Sigmoid colon (tissue), 4 donors: ENCODE data around the gene SLC25A27.

Source experiments
- EP300 ChIP-seq, 4 donors: sonication (generic); formaldehyde crosslinking; IDR thresholded peaks; one replicate each; pipeline ENCODE4 v1.6.1; 2017; ENCODE audit warnings: antibody characterized with exemption in 4 of 4
- POLR2A ChIP-seq, 2 donors: fragments of 450-650 bp; IDR thresholded peaks; one replicate each; pipeline ENCODE4 v1.6.1; 2016; ENCODE audit warnings: antibody characterized with exemption in 2 of 2, mild to moderate bottlenecking in 2 of 2, moderate library complexity in 2 of 2
- TF ChIP-seq, protein P1 (sequence below), 4 experiments: fragments of 450-650 bp in 3 of 4; fragments of 200-600 bp in 1 of 4; IDR thresholded peaks; one replicate each; pipeline ENCODE4 v1.5.1; 2016 to 2019; ENCODE audit warnings: antibody characterized with exemption in 4 of 4, mild to moderate bottlenecking in 3 of 4, moderate library complexity in 2 of 4

DNA sequence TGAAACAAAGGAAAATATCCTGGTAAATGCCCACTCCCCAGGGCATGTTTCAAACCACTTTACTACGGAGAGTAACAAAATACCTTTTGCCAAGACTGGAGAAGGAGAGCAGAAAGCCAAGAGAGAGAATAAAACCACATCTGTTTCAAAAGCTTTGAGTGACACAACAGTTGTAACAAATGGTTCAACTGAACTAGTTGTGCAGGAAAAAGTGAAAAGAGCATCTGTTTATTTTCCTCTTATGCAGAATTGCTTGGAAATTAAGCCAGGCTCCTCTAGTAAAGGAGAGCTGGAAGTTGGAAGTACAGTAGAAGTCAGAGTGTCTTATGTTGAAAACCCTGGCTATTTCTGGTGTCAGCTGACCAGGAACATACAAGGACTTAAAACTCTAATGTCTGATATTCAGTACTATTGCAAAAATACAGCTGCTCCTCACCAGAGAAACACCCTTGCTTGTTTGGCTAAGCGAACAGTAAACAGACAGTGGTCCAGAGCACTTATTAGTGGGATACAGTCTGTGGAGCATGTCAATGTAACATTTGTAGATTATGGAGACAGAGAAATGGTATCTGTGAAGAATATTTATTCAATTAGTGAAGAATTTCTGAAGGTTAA lies 37.5 kb downstream of the SLC25A27 start:
- TF ChIP-seq, protein P1, sequence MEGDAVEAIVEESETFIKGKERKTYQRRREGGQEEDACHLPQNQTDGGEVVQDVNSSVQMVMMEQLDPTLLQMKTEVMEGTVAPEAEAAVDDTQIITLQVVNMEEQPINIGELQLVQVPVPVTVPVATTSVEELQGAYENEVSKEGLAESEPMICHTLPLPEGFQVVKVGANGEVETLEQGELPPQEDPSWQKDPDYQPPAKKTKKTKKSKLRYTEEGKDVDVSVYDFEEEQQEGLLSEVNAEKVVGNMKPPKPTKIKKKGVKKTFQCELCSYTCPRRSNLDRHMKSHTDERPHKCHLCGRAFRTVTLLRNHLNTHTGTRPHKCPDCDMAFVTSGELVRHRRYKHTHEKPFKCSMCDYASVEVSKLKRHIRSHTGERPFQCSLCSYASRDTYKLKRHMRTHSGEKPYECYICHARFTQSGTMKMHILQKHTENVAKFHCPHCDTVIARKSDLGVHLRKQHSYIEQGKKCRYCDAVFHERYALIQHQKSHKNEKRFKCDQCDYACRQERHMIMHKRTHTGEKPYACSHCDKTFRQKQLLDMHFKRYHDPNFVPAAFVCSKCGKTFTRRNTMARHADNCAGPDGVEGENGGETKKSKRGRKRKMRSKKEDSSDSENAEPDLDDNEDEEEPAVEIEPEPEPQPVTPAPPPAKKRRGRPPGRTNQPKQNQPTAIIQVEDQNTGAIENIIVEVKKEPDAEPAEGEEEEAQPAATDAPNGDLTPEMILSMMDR (IDR thresholded peaks at IDR 0.05), result no peak
- no peak for TF ChIP-seq POLR2A (IDR thresholded peaks at IDR 0.05)
- TF ChIP-seq EP300 (IDR thresholded peaks at IDR 0.05), result no peak
